MM.1S (cell line): ENCODE results near the gene SAA4.

Experiments
- CTCF ChIP-seq: fragments of 300-600 bp; sonication (generic); IDR thresholded peaks from 2 replicates; pipeline ENCODE4 v1.5.1; 2016; ENCODE audit warnings: antibody characterized with exemption, low read length, mixed read lengths
- EZH2 ChIP-seq: fragments of 300-600 bp; sonication (generic); optimal IDR thresholded peaks from 2 replicates; pipeline ENCODE3; 2017; ENCODE audit warnings: low read depth, mild to moderate bottlenecking, antibody characterized with exemption, low read length, mixed read lengths

GRCh38 chr11:18248561-18248960 is 12.0 kb upstream of the SAA4 start, which contains the start of gene SAA2:
- TF ChIP-seq CTCF (no peak), EZH2 (no peak)
